ENCODE results near the gene GOLGA8O.
"Not testable (repeated sequence)": the region's sequence is repeated elsewhere in the genome, so short reads cannot be mapped to it uniquely, and the experiment has no call there.

The GOLGA8O gene, protein sequence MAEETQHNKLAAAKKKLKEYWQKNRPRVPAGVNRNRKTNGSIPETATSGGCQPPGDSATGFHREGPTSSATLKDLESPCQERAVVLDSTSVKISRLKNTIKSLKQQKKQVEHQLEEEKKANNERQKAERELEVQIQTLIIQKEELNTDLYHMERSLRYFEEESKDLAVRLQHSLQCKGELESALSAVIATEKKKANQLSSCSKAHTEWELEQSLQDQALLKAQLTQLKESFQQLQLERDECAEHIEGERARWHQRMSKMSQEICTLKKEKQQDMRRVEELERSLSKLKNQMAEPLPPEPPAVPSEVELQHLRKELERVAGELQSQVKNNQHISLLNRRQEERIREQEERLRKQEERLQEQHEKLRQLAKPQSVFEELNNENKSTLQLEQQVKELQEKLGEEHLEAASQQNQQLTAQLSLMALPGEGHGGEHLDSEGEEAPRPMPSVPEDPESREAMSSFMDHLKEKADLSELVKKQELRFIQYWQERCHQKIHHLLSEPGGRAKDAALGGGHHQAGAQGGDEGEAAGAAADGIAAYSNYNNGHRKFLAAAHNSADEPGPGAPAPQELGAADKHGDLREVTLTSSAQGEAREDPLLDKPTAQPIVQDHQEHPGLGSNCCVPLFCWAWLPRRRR

DNA sequence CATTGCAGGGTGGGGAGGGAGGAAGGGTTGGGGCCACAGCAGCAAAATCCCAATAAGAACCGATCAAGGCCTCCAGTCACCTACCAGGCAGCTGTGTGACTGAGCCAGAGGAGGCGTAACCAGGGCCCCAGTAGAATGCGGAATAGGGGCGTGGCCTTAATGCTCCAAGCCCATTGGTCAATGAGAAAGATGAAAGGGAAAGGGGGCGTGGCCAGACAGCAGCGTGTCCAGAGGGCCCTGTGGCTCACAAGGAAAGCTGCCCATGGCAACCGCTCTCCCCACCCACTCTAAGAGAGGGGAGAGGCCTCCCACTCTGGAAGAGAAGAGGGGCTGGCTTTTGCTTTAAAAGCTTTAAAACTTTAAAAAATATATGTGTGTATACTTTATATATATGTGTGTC, at the start of gene GOLGA8O:
Gene GOLGA8O (minus strand): TSS at position 101 of the 400 bp plus-strand sequence. CDS start 98 bp downstream, at position 3.
- not testable (repeated sequence) for DNase-seq

DNA sequence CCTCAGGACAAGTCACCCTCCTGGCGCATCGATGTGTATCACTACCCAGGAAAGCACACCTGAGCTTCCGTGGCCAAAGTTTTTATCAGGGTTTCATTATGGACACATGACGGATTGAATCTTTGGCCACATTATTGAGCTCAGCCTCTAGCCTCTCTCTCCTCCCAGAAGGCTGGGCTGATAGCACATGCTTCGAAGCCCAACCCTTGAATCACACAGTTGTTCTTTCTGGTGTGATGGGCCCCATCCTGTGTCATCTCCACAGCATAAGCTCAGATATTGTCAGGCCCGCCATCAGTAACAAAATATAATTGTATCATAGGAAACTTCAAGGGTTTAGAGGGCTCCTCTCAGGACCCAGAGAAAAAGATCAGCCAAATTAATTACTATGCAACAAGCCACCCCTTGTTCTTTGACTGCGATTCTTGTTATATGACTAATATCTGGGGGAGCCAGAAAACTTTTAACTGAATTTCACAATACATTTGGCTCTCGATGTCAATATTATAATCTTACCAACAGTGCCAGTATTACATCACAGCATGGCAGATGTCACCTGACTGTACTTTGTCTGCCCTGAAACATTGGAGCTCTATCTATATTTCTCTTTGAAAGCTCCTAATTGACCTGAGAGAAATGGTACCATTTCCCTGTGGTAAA, 48.8 kb upstream of the GOLGA8O start:
- not testable (repeated sequence) for DNase-seq

DNA sequence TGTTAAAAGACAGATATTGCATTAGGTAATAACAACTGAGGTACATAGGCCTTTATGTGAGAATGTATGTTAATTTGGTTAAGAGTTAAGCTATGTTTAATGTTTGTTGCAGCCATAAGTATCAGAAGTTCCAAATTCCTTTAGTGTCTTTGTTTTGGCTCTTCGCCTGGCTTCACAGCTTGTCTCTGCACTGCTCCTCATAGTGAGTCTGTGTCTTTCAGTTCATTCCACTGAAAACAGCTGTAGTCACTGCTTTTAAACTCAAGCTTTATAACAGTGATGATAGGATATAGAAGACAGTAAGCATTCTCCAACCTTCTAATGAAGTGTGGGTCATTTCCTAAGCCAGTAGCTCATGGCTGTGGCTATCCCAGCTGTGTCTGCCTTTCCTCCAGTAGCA, 47.5 kb upstream of the GOLGA8O start:
- DNase-seq: not testable (repeated sequence)

DNA sequence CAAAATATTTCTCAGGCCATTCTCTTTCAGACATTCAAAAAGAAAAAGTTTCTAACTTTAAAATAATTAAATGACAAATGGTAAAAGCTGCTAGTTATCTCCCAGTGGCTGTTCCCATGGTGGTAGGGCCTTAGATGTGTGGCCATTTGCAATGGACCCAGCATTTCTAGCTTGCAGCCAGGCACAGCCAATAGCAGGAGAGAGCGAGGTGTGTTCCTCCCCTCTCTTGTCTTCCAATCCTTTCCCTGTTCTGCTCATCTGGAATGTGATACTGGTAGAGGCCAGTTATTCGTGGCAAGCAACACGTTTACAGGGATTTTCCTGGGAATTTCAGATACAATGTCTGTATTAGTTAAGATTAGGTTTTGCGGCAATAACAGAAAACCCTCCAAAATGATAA, 37.3 kb upstream of the GOLGA8O start:
- DNase-seq: not testable (repeated sequence)

DNA sequence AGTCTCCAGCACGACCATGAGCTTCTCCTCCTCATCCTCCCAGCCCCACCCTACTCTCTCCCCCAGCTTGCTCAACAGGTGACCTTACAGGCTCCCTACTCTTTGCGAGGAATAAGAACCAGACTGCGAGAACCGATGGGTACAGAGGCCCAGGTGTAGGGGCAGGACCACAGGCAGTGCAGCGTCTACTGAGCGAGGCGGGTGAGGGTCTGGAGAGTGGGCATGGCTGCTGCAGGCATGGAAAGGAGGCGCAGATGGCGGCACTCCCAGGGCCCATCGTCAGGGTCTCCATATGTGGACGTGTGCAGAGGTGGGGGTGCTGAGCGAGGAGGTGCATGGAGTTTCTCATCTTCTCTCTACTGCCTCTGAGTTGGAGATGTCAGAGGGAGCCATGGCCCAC, 31.0 kb upstream of the GOLGA8O start:
- not testable (repeated sequence) for DNase-seq

DNA sequence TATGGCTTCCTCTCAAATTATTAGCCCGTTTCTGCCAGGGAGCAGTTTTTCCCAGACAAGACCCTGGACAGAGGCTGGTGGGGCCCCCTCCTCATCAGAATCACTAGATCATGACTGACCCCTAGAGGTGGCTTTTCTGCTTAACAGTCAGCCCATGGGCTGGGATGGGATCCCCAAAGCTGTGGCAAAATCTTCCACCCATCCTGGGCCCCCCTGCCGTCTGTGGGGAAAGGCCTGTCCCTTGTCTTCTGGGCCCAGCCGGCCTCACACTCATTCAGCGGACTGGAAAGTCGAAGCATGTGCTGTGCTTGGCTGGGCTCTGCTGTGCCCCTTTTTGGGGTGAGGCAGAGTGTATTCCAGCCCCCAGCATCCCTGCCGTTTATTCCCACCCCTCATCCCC, 27.9 kb upstream of the GOLGA8O start:
- not testable (repeated sequence) for DNase-seq

DNA sequence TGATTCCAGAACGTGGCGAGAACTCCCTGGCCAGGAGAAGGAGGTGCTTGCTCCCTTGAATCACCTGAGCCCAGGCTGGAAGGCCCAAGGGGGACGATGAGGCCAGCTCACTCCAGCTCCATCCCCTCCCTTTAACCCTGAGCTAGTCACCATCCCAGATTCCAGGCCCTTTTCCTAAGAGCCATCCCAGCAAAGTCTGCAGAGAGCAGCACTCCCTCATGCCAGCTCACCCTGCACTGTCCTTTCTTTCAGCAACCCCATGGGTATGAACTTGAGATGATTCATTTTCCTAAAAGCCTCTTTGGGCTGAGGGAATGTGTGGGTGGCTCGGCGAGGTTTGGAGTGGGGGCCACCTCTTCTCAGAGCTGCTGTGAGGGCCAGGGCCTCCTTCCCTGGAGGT, 26.2 kb upstream of the GOLGA8O start:
- not testable (repeated sequence) for DNase-seq

DNA sequence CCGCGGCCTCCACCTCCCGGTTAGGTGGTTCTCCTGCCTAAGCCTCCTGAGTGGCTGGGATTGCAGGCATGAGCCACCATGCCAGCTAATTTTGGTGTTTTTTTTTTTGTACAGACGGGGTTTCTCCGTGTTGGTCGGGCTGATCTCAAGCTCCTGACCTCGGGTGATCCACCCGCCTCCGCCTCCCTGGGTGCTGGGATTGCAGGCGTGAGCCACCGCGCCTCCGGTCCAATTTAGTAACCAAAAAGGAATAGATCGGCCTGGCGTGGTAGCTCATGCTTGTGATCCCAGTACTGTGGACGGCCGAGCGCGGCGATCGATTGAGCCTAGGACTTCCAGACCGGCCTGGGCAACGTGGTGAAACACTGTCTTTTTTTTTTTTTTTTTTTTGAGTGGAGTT, 12.6 kb upstream of the GOLGA8O start:
- DNase-seq: not testable (repeated sequence)

DNA sequence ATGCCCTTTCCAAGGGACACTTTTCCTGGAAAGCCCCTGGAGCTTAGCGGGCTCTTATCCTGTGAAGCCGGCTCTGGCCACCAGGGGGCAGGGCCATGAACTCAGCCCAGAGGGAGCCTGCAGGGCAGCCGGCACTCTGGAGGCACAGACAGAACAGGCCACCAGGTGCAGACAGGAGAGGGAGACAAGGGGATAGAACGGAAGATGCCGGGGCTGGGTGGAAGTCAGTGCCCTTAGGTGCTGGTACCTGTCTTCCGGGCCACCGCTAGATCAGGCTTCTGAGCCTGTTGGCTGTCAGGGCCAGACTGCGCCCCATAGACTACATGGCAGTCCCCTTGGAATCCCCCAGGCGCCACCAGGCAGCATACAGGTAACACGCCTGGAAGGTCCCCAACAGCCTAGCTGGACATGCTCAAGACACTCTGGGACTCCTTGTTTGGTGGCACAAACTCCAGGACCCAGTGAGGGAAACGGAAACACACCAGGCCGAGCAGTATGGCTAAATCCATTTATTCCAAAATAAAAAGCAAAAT, 14.9 kb downstream of the GOLGA8O start:
- DNase-seq: not testable (repeated sequence)

DNA sequence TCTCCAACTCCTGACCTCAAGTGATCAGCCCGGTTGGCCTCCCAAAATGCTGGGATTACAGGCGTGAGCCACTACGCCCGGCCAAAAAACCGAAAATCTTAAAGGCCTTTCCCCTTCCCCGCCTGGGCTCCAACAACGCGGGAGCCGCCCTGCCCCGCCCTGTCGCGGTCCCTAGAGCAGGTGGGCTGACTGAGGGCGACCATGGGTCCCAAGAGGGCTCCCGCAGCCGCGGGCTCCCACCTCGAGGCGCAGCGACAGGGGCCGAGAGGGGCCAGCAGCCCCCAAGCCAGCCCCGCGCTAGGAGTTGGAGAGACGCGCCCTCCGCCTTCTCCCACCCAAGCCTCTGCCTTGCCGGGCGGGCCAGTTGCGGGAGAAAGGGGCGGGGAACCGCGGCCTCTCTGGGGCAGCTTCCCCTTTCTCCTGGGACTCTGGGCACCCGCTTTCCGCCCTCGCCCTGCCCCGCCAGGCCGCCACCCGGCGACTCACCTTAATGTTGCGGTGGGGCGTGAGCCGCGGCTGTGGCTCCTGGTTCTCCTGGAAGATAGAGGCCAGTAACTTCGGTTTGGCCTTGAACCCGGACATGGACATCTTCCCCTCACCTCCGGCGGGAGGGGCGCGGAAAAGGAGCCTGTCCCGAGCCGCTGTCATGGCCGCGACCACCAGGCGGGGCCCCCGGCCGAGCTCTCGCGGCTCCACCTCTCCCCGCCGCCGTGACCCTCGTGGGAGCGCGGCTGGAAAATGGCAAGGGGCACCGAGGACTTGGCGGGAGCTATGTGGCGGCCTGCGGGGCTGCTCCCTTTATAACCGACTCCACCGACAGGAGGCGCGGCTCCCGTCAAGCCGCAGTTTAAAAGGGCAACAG, 21.1 kb downstream of the GOLGA8O start:
- DNase-seq: not testable (repeated sequence)

DNA sequence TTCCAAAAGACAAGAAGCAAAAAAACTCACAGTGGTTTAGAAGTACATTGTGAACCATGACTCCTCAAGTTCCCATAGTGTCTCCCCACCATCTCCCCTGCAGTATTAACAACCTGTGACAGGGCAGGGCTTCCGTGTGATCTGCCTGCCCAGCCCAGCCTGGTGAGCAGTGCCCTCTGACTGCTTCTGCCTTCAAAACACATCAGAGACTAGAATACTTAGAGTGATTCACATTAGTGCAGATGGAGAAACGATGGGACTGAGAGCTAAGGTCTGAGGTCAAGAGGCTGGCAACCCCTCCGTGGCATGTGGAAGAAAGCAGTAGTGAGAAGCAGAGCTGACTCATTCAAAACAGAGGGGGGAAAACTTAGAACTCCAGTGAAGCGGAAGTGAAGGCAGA, 27.8 kb downstream of the GOLGA8O start:
- not testable (repeated sequence) for DNase-seq

DNA sequence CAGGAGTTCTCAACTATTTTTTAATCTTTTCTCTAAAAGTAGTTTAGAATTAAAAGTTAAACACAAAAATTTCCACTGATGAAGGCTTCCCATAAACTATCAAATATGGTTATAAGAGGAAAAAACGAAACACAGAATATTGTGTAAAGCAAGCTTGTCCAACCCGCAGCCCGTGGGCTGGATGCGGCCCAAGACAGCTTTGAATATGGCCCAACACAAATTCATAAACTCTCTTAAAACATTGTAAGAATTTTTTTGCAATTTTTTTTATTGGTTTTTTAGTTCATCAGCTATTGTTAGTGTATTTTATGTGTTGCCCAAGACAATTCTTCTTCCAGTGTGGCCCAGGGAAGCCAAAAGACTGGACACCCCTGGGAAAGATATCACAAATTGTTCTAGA, 28.9 kb downstream of the GOLGA8O start:
- not testable (repeated sequence) for DNase-seq

DNA sequence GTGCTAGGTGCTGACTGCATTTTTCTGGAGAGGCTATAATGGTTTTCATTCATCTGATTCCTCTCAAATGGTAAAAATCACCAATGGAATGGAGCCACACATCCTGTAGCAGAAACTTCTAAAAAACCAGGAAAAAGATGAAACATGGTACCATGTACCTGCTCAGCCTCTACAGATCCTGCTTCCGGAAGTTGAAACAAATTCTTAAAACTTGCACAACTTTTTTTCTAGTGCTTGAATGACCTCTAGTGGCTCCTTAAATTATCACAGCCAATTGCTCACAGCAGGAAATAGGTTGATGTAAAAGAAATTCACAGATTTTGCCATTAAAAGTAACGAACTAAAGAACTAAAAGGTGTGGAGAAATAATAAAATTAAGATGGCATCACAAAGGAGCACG, 47.5 kb downstream of the GOLGA8O start:
- DNase-seq: not testable (repeated sequence)

DNA sequence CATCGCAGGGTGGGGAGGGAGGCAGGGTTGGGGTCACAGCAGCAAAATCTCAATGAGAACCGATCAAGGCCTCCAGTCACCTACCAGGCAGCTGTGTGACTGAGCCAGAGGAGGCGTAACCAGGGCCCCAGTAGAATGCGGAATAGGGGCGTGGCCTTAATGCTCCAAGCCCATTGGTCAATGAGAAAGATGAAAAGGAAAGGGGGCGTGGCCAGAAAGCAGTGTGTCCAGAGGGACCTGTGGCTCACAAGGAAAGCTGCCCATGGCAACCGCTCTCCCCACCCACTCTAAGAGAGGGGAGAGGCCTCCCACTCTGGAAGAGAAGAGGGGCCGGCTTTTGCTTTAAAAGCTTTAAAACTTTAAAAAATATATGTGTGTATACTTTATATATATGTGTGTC, 52.2 kb downstream of the GOLGA8O start, which contains the start of gene GOLGA8K:
Gene GOLGA8K (minus strand): TSS at position 101 of the 400 bp plus-strand sequence. CDS start 98 bp downstream, at position 3.
- not testable (repeated sequence) for DNase-seq

DNA sequence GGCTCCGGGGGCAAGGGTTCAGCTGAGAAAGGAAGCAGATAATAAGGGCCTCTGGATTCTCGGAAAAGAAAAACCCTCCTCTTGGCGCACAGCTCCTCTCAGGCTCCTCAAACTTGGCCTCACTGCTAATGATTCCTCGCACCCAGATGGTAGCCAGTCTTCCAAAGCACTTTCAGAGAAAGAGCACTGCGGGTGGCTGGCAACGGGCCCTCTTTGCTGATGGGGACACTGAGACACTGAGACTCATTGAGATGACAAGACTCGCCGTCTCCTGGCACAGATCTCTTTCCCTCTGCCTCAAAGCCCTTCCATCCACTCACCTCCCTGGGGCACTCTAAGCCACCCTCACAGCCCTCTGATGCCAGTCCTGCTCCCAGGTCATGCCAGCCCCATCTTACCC, 58.9 kb downstream of the GOLGA8O start:
- not testable (repeated sequence) for DNase-seq
